ENCODE data around the gene MGARP. TPM values are rescaled to one million over a fixed set of nuclear protein-coding genes. Genes with fewer than 3 reads are reported as not detected.

MGARP gene
- total and polyA plus RNA-seq, 9 of the 15 experiments (the other 6 are each of a cell fraction or from before 2014, with no cell fraction given), result 0.11 to 0.45 (median 0.23) TPM; not detected in 4

DNA sequence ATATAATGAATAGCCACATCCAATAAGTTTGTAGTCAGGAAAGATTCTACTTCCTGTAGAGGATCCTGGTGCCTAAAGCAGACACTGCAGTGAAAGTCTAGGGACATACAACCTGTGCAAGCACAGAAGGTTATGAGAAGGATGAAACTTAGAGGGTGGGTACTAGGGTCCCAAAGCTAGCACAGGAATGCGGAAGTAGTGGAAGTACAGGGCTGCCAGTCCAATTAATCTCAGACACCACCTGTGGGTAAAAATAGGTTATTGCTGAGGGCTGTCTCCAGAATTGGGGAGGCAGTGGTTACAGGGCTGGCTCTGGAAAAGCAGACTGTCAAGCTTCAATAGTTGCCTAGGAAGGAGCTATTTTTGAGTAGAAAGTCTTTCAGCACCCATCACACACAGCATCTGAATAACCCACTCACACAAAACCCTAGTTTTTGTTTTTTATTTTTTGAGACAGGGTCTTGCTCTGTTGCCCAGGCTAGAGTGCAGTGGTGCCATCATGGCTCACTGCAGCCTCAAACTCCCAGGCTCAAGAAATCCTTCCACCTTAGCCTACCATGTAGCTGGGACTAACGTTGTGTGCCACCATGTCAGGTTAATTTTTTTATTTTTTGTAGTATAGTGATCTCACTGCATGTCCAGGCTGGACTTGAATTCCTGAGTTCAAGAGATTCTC, 52.2 kb downstream of the MGARP start (continued):
- TF ChIP-seq DEAF1 (CRISPR knock-in tag; IDR thresholded peaks at IDR 0.05) (0 out of 2 replicates have a peak, but pooled peaks have one; percentile 11), ZNF79 (CRISPR knock-in tag; IDR thresholded peaks at IDR 0.05; ENCODE audit: low read depth) (no peak), TEAD2 (tag; IDR thresholded peaks at IDR 0.05) (peak; percentile 88), DIDO1 (tag; IDR thresholded peaks at IDR 0.05; ENCODE audit: low read depth) (no peak), TSC22D4 (tag; IDR thresholded peaks at IDR 0.05) (no peak), ZNF282 (CRISPR knock-in tag; IDR thresholded peaks at IDR 0.05) (no peak), ZNF232 (CRISPR knock-in tag; IDR thresholded peaks at IDR 0.05) (no peak), NFIX (CRISPR knock-in tag; IDR thresholded peaks at IDR 0.05; ENCODE audit: low read depth) (no peak), NCOA2 (IDR thresholded peaks at IDR 0.05; ENCODE audit: partially characterized antibody in 2 of 2) (no peak), PRMT5 (CRISPR knock-in tag; IDR thresholded peaks at IDR 0.05) (no peak), MEF2A (IDR thresholded peaks at IDR 0.05; ENCODE audit: control insufficient read depth, low read depth, low read length) (0 out of 2 replicates have a peak, but pooled peaks have one; percentile 15), ETV1 (tag; conservative IDR thresholded peaks at IDR 0.05; ENCODE audit: low read depth) (no peak), SRSF1 (IDR thresholded peaks at IDR 0.05; ENCODE audit: low read depth, low read length) (no peak), FUS (optimal IDR thresholded peaks at IDR 0.05; ENCODE audit: low read depth, low read length) (no peak), MAFK (IDR thresholded peaks at IDR 0.05; ENCODE audit: low read length) (no peak), ZNF395 (CRISPR knock-in tag; IDR thresholded peaks at IDR 0.05) (no peak), ZNF217 (CRISPR knock-in tag; IDR thresholded peaks at IDR 0.05) (no peak), HBP1 (CRISPR knock-in tag; IDR thresholded peaks at IDR 0.05) (no peak)
- TF ChIP-seq, protein P1, sequence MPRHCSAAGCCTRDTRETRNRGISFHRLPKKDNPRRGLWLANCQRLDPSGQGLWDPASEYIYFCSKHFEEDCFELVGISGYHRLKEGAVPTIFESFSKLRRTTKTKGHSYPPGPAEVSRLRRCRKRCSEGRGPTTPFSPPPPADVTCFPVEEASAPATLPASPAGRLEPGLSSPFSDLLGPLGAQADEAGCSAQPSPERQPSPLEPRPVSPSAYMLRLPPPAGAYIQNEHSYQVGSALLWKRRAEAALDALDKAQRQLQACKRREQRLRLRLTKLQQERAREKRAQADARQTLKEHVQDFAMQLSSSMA (CRISPR knock-in tag; IDR thresholded peaks at IDR 0.05), result no peak
- TF ChIP-seq, protein P2, sequence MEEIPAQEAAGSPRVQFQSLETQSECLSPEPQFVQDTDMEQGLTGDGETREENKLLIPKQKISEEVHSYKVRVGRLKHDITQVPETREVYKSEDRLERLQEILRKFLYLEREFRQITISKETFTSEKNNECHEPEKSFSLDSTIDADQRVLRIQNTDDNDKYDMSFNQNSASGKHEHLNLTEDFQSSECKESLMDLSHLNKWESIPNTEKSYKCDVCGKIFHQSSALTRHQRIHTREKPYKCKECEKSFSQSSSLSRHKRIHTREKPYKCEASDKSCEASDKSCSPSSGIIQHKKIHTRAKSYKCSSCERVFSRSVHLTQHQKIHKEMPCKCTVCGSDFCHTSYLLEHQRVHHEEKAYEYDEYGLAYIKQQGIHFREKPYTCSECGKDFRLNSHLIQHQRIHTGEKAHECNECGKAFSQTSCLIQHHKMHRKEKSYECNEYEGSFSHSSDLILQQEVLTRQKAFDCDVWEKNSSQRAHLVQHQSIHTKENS (CRISPR knock-in tag; IDR thresholded peaks at IDR 0.05), result no peak
- TF ChIP-seq, protein P3, sequence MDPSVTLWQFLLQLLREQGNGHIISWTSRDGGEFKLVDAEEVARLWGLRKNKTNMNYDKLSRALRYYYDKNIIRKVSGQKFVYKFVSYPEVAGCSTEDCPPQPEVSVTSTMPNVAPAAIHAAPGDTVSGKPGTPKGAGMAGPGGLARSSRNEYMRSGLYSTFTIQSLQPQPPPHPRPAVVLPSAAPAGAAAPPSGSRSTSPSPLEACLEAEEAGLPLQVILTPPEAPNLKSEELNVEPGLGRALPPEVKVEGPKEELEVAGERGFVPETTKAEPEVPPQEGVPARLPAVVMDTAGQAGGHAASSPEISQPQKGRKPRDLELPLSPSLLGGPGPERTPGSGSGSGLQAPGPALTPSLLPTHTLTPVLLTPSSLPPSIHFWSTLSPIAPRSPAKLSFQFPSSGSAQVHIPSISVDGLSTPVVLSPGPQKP (CRISPR knock-in tag; IDR thresholded peaks at IDR 0.05), result no peak

All from K562 (cell line).